Measurements from ENCODE around the gene RAB11FIP4. TPM values are rescaled to one million over a fixed set of nuclear protein-coding genes. Genes with fewer than 3 reads are reported as not detected.

The RAB11FIP4 gene
- total and polyA plus RNA-seq, 2 donors (not counting 1 experiment from before 2014, with no cell fraction given), result 17.0 to 70.5 TPM

GRCh38 chr17:31364012-31364411 lies 27.5 kb upstream of the RAB11FIP4 start:
- DNase-seq, result no peak
- Histone ChIP-seq H2AFZ (ENCODE audit: insufficient read depth, low read depth, low read length, poor library complexity, severe bottlenecking) (no peak overlapping the region), H3K9me3 (ENCODE audit: control extremely low read depth in 1 of 3, control insufficient read depth in 2 of 3, insufficient read depth in 1 of 3, low read length in 2 of 3) (no peaks in the 10 kb centered on the region), H3K79me2 (ENCODE audit: control insufficient read depth, insufficient read depth, low read length) (no peaks in the 10 kb centered on the region), H4K20me1 (ENCODE audit: control insufficient read depth, insufficient read depth, low read length, poor library complexity, severe bottlenecking) (no peaks in the 10 kb centered on the region), H3K9ac (ENCODE audit: low read length) (no peak overlapping the region), H3K27ac (ENCODE audit: low read length in 2 of 2) (no peak overlapping the region), H3K4me2 (replicated peaks; ENCODE audit: low read depth, low read length, poor library complexity, severe bottlenecking) (no peak overlapping the region), H3K36me3 (replicated peaks in 1 of 2; ENCODE audit: control extremely low read depth in 1 of 2, control insufficient read depth in 1 of 2, extremely low read depth in 1 of 2, insufficient read depth in 2 of 2, low read length in 1 of 2) (peaks cover 0 to 4% of the 10 kb centered on the region in 2 experiments), H3K4me1 (ENCODE audit: control insufficient read depth in 2 of 2, insufficient read depth in 2 of 2, low read length in 2 of 2) (no peaks in the 10 kb centered on the region), H3K27me3 (replicated peaks in 1 of 4; ENCODE audit: control extremely low read depth in 1 of 4, control insufficient read depth in 3 of 4, insufficient read depth in 4 of 4, low read length in 3 of 4) (no peaks in the 10 kb centered on the region), H3K4me3 (ENCODE audit: control extremely low read depth in 1 of 5, extremely low read depth in 1 of 5, insufficient read depth in 1 of 5, low read depth in 2 of 5, low read length in 4 of 5) (no peak overlapping the region)
- Mint-ChIP-seq H3K4me1 (no peaks in the 10 kb centered on the region), H3K27me3 (no peaks in the 10 kb centered on the region), H3K27ac (no peak overlapping the region), H3K9me3 (ENCODE audit: insufficient read depth) (no peaks in the 10 kb centered on the region), H3K4me3 (no peak overlapping the region)
- ChIA-PET CTCF (interaction anchor here (5.4 kb wide), 1 partner anchor 9 kb away, joined by 21 read pairs; no protein-coding TSS in a partner anchor), POLR2A (no interaction called here)
- intact Hi-C loops (cut with micrococcal nuclease), result no loop called here
- no peak for TF ChIP-seq CTCF (IDR thresholded peaks at IDR 0.05)
- no peak for TF ChIP-seq EZH2 (IDR thresholded peaks at IDR 0.05; ENCODE audit: borderline replicate concordance, insufficient read depth, low read depth, low read length, poor library complexity, severe bottlenecking)
- no peak for ATAC-seq (ENCODE audit: low read depth)
- WGBS (ENCODE audit: insufficient coverage), result 100% methylated on average over 4 of the region's 6 CpGs

- no peak overlapping the region for H3K9ac ChIP-seq (ENCODE audit: low read length)
- ATAC-seq (ENCODE audit: low read depth), result no peak
- Mint-ChIP-seq H3K27me3 (no peaks in the 10 kb centered on the region), H3K4me3 (no peak overlapping the region), H3K9me3 (ENCODE audit: insufficient read depth) (no peaks in the 10 kb centered on the region), H3K4me1 (peaks cover 9% of the 10 kb centered on the region), H3K27ac (no peak overlapping the region)
- no peaks in the 10 kb centered on the region for H3K27me3 ChIP-seq (replicated peaks in 1 of 4; ENCODE audit: control extremely low read depth in 1 of 4, control insufficient read depth in 3 of 4, insufficient read depth in 4 of 4, low read length in 3 of 4)
- no peak for DNase-seq
- H3K4me2 ChIP-seq (replicated peaks; ENCODE audit: low read depth, low read length, poor library complexity, severe bottlenecking), result no peak overlapping the region
- H3K9me3 ChIP-seq (ENCODE audit: control extremely low read depth in 1 of 3, control insufficient read depth in 2 of 3, insufficient read depth in 1 of 3, low read length in 2 of 3), result no peaks in the 10 kb centered on the region
- no CpG with 5 or more reads among the region's 4 CpGs for WGBS (ENCODE audit: insufficient coverage)
- no peak overlapping the region for H3K27ac ChIP-seq (ENCODE audit: low read length in 2 of 2)
- H2AFZ ChIP-seq (ENCODE audit: insufficient read depth, low read depth, low read length, poor library complexity, severe bottlenecking), result no peak overlapping the region
- POLR2A ChIA-PET, result no interaction called here
- CTCF ChIA-PET, result interaction anchor here (0.6 to 10.8 kb wide), 4 partner anchors 19 to 587 kb away, joined by 3 to 125 read pairs (median 4); no protein-coding TSS in a partner anchor
- TF ChIP-seq EZH2 (IDR thresholded peaks at IDR 0.05; ENCODE audit: borderline replicate concordance, insufficient read depth, low read depth, low read length, poor library complexity, severe bottlenecking) (no peak), CTCF (IDR thresholded peaks at IDR 0.05) (no peak)
- intact Hi-C loops (cut with micrococcal nuclease), result no loop called here
- no peaks in the 10 kb centered on the region for H3K36me3 ChIP-seq (replicated peaks in 1 of 2; ENCODE audit: control extremely low read depth in 1 of 2, control insufficient read depth in 1 of 2, extremely low read depth in 1 of 2, insufficient read depth in 2 of 2, low read length in 1 of 2)
- H3K79me2 ChIP-seq (ENCODE audit: control insufficient read depth, insufficient read depth, low read length), result no peaks in the 10 kb centered on the region
- H4K20me1 ChIP-seq (ENCODE audit: control insufficient read depth, insufficient read depth, low read length, poor library complexity, severe bottlenecking), result no peaks in the 10 kb centered on the region
- peaks cover 4 to 6% of the 10 kb centered on the region in 2 donors for H3K4me1 ChIP-seq (ENCODE audit: control insufficient read depth in 2 of 2, insufficient read depth in 2 of 2, low read length in 2 of 2)
- no peak overlapping the region for H3K4me3 ChIP-seq (ENCODE audit: control extremely low read depth in 1 of 5, extremely low read depth in 1 of 5, insufficient read depth in 1 of 5, low read depth in 2 of 5, low read length in 4 of 5)
Observed at GRCh38 chr17:31366088-31366487, 25.4 kb upstream of the RAB11FIP4 start.
